ENCODE results near the gene MITF. TPM values are rescaled to one million over a fixed set of nuclear protein-coding genes. Genes with fewer than 3 reads are reported as not detected.

Gene MITF
- total RNA-seq, 4 donors from 2014 or later: 2.1 to 9.1 (median 4.7) TPM

GRCh38 chr3:69934398-69934797 lies 195.1 kb downstream of the MITF start:
- no peak for DNase-seq
- H3K4me1 ChIP-seq: no peaks in the 10 kb centered on the region

GRCh38 chr3:69936266-69936665 lies 197.0 kb downstream of the MITF start:
- no peaks in the 10 kb centered on the region for H3K36me3 ChIP-seq
- H3K4me1 ChIP-seq: no peaks in the 10 kb centered on the region
- H3K27ac ChIP-seq: no peak overlapping the region
- DNase-seq: no peak
- H3K9me3 ChIP-seq: no peaks in the 10 kb centered on the region
- TF ChIP-seq POLR2A (IDR thresholded peaks at IDR 0.05) (no peak), CTCF (IDR thresholded peaks at IDR 0.05) (no peak)
- no peaks in the 10 kb centered on the region for H3K27me3 ChIP-seq
- no peak overlapping the region for H3K4me3 ChIP-seq

More at GRCh38 chr3:69934398-69934797, 195.1 kb downstream of the MITF start:
- H3K27me3 ChIP-seq: no peaks in the 10 kb centered on the region
- no peaks in the 10 kb centered on the region for H3K36me3 ChIP-seq
- no peak overlapping the region for H3K4me3 ChIP-seq
- TF ChIP-seq CTCF (IDR thresholded peaks at IDR 0.05) (no peak), POLR2A (IDR thresholded peaks at IDR 0.05) (no peak)
- no peak overlapping the region for H3K27ac ChIP-seq
- no peaks in the 10 kb centered on the region for H3K9me3 ChIP-seq

- Histone ChIP-seq H3K4me1 (no peaks in the 10 kb centered on the region), H3K9me3 (no peaks in the 10 kb centered on the region), H3K27ac (no peak overlapping the region), H3K36me3 (no peaks in the 10 kb centered on the region), H3K4me3 (no peak overlapping the region), H3K27me3 (no peaks in the 10 kb centered on the region)
- no peak for TF ChIP-seq POLR2A (IDR thresholded peaks at IDR 0.05)
- TF ChIP-seq CTCF (IDR thresholded peaks at IDR 0.05): no peak
- DNase-seq: no peak
Observed at GRCh38 chr3:69938061-69938460, 198.8 kb downstream of the MITF start.

GRCh38 chr3:69938931-69939330 lies 199.7 kb downstream of the MITF start:
- H3K4me3 ChIP-seq: no peak overlapping the region
- H3K4me1 ChIP-seq: no peaks in the 10 kb centered on the region
- no peaks in the 10 kb centered on the region for H3K9me3 ChIP-seq
- no peak overlapping the region for H3K27ac ChIP-seq
- no peaks in the 10 kb centered on the region for H3K36me3 ChIP-seq
- no peaks in the 10 kb centered on the region for H3K27me3 ChIP-seq
- no peak for DNase-seq
- TF ChIP-seq CTCF (IDR thresholded peaks at IDR 0.05): no peak
- no peak for TF ChIP-seq POLR2A (IDR thresholded peaks at IDR 0.05)

- Histone ChIP-seq H3K4me3 (no peak overlapping the region), H3K27me3 (no peaks in the 10 kb centered on the region), H3K36me3 (no peaks in the 10 kb centered on the region), H3K27ac (no peak overlapping the region), H3K4me1 (no peaks in the 10 kb centered on the region), H3K9me3 (no peaks in the 10 kb centered on the region)
- TF ChIP-seq CTCF (IDR thresholded peaks at IDR 0.05): no peak
- TF ChIP-seq POLR2A (IDR thresholded peaks at IDR 0.05): no peak
- DNase-seq: no peak
Observed at GRCh38 chr3:69941037-69941436, 201.8 kb downstream of the MITF start.
